Measurements from ENCODE around the gene PIANP.

PIANP gene

GRCh38 chr12:6667559-6668210, 32.9 kb downstream of the PIANP start:
- no peak for DNase-seq

GRCh38 chr12:6666211-6666610, 34.4 kb downstream of the PIANP start:
- no peak for DNase-seq

- DNase-seq, result peak; percentile 33 to 80 (median 50)
Measured at GRCh38 chr12:6664902-6665301, 35.7 kb downstream of the PIANP start.

- DNase-seq, result peak; percentile 98 to 100 (median 99)
Measured at GRCh38 chr12:6662906-6663742, 37.5 kb downstream of the PIANP start, which contains the start of gene ING4. ING4 (minus strand) TSS chr12:6663119; CDS start chr12:6663101, 18 bp downstream.

- no peak for DNase-seq
Measured at GRCh38 chr12:6662602-6662905, 38.1 kb downstream of the PIANP start.

DNA sequence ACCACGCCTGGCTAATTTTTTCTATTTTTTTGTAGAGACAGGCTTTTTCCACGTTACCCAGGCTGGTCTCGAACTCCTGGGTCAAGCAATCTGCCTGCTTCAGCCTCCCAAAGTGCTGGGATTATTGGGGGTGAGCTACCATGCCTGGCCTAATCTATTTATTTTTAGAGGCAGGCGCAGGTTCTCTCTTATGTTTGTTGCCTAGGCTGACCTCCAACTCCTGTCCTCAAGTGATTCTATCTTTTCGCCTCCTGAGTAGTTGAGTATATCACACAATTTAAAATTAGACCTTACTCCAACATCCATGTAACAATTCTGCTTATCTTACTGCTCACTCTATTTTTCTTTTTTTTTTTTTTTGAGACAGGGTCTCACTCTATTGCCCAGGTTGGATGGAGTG, 46.6 kb downstream of the PIANP start:
- no peak for DNase-seq

DNA sequence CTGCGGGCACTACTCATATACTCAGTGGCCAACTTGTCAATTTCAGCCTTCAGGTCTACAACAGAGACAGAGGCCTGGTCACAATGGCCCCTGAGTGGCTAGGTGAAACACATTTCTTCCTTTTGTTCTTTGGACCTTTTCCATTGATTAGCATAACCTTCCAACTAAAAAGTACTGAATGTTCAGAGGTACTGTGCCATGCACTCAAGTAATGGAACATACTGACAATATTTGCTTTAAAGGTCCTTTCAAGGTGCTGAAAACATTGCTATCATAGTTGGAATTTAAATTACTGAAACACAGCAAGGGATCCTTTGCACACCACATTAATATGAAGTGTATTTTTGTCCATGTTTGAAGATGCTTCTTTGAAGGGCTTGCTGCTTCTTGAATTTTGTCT, 47.3 kb downstream of the PIANP start:
- DNase-seq, result no peak

DNA sequence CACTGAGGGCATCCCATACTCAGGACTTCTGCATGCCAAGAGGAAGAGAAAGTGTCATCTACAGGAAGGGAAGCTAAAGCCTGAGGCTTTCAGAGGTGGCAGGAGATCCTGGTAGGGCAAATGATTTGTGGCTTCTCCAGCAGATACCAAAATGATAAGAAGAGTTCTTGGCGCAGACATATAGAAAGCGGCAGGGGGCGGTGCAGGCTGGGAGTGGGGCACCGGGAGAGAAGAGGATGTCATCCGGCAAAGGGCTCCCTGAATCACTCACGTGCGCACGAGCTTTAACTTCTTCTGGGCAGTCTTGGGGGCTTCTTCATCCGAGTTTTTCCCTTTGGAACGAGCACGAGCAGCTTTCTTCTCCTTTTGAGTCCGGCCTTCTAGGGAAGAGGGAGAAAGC, 48.2 kb downstream of the PIANP start:
- DNase-seq, result no peak

- DNase-seq, result no peak
Measured at GRCh38 chr12:6650832-6651231, 49.8 kb downstream of the PIANP start.

DNA sequence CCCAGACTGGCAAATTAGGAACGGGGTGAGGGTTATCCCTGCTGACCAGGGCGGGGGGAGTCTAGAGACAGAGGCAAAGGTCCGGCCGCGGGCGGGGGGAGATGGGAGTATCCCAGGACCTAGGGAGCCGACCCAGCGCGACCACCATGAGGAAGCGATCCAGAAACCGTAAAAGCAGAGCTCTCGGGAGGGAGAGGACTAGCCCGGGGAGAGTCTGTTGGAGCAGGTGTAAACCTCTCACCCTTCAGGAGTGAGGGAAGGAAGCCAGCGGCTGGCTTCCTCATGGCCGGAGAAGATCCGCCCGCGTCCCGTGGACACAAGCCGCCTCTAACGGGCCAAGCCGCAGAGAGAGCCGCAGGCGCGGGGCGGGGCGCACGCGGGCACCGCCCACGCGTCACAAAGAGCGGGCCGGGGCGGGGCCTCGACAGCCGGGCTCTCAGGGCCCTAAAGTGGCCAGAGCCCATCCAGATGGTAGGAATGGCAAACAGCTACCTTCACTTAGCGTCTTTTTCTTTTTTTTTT, 53.5 kb downstream of the PIANP start, which contains the start of gene ACRBP:
Gene ACRBP, minus strand, starts transcription at position 350 of the 522 bp plus-strand sequence. Its CDS starts 66 bp downstream, at position 284.
- peak; percentile 85 to 95 (median 90) for DNase-seq

DNA sequence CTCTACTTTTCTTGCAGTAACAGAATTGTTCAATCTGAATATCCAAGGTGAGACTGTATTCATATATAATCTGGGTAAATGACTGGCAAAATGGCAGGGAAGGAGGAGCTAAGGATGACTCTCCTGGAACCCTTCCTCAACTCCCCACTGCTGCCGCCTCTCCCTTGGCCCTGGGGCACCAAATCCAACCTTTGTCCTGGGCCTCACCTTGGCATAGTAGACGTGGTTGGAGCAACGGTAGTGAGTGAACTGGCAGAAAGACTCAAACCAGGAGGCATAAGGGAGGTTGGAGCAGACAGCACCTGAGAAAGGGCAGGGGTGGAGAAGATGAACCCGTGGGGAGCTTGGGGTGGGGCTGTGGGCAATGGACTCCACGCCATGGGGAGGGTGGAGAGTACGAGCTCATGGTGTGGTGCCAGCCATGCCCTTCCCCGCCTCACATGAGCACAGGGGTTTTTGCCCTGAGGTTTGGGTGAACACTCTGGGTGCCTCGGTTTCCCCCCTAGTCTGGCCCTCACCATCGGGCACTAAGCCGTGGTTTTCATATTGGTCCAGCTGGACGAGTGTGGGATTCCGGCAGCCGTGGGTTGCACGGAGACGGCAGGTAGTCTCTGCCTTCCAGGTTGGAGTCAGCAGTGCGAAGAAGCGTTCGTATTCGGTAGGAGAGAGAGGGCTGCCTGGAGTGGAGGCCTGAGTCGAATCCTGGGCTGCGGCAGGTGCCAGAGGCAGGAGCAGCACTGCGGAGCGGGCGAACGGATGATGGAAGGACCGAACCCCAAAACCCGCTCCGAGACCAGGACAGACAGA, 54.1 kb downstream of the PIANP start:
- no peak for DNase-seq

GRCh38 chr12:6644903-6645302, 55.7 kb downstream of the PIANP start:
- peak in 1 of 4 experiments; percentile 57 for DNase-seq

- DNase-seq, result peak; percentile 79 to 93 (median 87)
Measured at GRCh38 chr12:6644257-6644596, 56.4 kb downstream of the PIANP start.
